Inferior parietal cortex (tissue), 1 donor: ENCODE measurements around the gene TLR5.

Experiments
- DNase-seq: peaks from one replicate; pipeline ENCODE4 v3.0.0-alpha.2; 2016; ENCODE audit errors: extremely low spot score

The TLR5 gene

DNA sequence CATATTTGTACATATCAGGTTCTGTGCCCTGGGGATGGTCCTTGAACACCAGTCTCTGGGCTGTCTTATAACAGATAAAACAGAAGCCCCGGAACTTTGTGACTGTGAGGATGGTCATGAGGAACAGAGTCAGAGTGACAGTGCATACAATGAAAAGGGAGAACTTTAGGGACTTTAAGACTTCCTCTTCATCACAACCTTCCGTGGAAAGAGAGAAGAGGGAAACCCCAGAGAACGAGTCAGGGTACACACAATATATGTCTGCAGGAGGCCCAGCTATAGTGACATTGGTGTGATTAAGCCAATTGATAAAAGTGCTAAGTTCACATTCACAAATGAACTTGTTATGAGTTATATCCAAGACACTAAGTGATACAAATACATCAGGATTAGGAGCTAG, 32.1 kb downstream of the TLR5 start:
- DNase-seq, result no peak

DNA sequence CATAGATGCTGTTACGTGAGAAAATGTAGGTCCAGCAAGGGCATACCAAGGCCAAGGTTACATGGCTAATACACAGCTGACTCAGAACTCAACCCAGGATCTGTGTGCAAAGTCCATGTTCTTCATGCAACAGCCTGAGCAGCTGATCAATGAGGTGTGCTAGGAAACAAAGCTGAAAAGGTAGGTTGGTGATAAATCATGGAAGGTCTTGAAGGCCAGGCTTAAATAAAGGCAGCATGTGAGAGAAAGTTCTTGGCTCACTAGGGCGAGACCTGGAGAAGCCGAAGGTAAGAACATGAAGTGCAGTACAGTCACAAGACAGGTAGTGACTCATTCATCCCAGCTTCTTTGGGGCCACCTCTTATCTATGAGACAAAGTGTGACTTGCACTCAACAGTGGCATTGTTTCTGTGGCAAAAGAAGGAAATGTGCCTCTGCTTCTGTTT, 33.4 kb downstream of the TLR5 start:
- no peak for DNase-seq

DNA sequence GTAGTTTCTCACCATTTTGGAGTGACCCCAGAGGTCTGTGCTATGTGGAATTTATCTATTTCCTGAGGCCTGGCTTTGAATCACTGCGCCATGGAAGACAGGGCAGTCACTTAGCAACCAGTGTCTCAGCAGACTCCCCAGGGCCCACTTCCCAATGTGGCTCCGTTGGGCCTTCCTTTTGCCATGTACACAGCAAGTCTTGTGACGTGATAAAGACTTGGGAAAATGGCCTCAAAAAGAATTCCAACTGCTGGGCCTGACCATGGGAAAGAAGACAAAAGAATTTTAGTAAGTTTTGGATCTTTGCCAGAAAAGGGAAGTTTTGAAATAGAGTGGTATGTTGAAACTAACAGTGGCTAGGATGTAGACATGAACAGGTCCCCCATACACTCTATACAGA, 36.2 kb downstream of the TLR5 start:
- no peak for DNase-seq

DNA sequence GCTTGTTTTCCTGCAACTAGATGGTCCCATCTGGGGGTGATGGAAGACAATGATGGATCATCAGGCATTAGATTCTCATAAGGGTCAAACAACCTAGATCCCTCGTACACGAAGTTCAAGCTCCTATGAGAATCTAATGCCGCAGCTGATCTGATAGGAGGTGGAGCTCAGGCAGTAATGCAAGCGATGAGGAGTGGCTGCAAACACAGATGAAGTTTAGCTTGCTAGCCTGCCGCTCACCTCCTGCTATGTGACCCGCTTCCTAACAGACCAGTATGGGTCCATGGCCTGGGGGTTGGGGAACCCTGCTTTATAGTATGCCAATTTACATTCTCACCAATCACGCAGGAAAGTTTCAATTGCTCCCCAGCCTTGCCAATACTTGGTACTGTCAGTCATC, 37.5 kb downstream of the TLR5 start:
- no peak for DNase-seq

DNA sequence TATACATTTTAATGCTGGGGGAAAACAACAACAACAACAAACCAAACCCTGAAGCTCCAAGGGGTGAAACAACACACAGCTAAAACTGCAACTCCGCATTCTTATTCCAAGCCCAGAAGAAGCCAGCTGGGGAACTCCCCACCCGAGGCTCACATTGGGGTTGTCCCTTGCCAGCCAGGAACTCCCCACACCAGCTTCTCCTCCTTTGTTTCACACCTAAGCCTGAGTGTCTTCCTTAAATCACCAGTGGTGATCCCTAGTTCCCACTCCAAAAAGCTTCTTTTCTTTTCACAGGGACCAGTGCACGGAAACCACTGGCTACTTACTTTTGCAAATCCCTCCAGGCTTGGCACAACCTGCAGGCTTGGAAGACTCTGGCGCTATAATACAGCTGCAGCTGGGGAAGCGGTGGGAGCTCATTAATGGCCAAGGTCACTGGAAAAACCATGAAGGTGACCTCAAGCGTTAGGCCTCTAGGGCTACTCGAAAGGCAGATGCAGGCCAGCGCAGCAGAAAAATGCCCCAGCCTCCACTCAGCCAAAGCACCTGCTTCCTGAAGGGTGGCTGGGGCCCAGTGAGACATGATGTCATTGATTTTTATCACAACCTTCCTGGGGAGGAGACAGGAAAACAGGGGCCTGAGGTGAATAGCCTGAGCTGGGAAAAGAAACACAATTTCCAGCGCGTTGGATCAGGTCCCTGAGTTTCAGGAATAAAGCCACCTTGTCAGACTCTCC, 40.1 kb downstream of the TLR5 start:
- DNase-seq, result no peak

DNA sequence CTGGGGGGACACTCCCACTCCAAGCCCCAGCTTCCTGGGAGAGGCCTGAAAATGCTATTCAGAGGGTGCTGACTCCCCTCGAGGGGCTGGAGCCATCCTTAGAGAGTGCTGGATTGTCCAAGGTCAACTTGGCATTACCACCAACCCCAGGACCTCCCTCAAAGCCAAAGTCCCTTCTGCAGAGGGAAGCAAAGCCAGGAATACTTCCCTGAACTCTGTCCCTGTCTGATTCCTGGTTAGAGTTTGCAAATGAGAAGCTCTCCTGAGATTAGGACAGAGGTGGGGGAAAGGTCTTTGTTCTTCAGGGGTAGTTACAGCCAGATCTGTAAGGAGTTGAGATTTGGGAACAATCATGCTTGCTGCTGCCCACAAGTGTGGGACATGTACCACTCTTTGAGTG, 45.3 kb downstream of the TLR5 start:
- DNase-seq, result no peak

DNA sequence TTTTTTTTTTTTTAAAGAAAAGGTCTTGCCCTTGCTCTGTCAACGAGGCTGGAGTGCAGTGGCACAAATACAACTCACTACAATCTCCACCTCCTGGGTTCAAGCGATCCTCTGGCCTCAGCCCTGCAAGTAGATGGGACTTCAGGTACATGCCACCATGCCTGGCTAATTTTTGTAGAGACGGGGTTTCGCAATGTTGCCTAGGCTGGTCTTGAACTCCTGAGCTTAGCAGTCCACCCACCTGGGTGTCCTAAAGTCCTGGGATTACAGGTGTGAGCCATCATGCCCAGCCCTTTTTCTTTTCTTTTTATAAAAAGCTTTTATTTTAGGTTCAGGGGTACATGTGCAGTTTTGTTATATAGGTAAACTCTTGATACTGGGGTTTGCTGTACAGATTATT, 47.2 kb downstream of the TLR5 start:
- no peak for DNase-seq

DNA sequence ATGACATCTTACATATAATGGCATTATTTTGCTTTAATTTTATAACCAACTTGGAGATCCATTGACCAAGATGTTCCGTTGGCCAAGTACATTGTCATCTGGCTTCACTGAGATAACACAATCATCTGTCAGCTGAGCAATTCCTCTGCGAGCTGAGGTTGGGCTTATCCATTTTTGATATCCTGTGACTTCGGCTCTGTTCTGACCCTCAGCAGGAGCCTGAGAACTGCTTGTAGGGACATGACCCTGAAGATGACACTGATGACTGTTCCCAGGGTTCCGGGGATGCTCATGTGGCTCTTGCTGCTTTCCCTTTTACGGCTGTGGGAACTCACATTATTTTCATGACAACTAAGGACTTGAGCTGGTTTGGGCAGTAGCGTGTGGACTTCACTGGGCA, 51.2 kb downstream of the TLR5 start:
- no peak for DNase-seq

DNA sequence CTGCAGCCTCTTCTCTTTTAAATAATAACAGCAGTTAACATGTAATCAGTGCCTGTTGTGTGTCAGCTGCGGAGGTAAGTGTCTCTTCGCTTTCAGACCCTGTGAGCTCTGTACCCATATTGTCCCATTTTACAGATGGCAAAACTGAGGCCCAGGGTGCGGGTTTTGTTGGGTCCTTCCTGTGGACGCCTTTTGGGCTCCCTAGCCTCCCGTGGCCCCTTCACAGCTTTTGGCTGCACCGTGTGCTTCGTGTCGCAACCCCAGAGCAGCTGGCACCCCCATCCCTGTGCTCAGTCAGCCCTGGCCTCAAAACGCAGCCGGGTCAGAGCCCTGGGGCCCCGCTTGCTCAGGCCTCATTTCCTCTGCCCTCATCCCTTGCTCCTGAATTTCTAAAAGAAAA, 53.8 kb downstream of the TLR5 start:
- no peak for DNase-seq

DNA sequence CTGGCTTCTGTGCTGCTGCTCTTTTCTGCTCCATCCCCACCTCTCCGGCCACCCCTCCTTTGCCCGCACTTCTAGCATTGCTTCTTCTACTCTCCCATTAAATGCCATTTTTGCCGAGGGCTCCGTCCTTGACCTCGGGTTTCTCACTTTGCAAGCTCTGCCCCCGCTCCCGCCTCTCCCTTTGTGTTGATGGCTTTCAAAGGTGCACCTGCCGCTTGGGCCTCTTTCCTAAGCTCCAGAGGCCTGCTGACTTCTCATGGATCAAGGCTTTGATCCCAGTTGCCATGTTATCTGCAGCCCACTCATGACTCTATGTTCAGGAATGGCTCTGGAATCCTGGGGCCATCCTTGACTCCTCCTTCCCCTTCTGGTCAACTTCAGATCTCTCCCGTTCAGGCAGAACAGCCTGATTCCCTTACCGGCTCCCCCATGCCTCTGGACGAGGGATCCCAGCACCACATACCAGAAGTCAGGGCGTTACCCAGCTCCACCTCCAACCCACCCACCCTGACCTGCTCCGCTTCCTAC, 54.3 kb downstream of the TLR5 start:
- no peak for DNase-seq

DNA sequence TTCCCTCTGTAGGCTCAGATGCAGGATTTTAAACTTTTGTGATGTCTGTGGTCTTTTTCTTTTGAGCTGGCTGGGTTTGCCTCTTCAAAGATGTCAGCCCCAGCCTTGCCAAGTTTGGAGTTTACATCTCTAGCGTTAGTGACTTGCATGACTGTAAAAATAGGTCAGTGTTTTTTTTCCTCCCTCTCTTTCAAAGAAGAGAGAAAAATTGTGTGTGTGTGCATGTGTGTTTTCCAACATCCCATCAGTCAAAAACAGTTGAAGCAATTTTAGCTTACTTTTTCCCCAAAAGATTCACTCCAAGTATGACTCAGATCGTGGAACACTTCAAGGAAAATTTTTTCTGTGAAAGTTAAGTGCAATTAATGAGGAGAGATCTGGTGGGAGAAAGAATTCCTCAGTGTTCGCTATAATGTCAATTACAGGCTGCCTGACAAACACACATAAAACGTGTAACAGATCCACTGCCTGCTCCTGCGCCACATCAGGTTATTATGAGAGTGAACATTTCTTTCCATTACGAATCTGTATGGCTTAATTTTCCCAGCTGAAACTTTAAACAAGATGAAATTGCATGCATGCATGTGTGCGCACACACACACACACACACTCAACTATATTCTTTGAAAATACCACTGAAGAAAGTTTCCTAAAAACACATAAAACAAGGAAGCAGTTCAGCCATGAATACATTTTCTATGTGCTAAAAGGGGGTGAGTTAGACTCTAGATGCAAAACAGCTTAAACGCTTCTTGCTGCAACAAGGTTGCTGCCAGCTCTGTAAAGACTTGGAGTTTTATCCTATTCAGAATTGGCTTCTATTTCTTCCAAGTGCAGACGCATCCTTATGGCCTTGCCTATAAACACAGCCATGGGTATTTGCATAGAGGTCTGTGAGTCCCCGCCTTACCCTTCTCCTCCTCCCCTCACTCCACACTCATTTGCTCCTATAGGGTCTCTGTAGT, 55.5 kb downstream of the TLR5 start:
- DNase-seq, result peak; percentile 27

DNA sequence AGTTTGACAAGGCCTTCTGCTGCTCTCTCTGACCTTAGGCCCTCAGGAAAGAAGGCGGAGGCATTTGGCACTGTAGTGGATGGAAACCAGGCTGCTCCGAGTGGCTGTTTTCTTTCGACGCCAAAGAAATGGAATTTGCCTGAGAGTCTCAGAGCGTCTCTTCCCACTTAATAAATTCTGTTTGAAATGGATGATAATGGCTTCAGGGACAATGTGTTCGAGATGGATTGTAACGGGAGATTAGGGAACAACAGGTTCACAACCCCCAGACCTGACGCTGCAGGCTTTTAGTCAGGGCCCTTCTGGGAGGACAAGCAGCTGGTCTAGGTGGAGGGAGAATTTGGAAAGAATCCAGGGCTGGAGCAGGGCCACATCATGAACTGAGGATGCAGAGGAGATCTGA, 58.6 kb downstream of the TLR5 start:
- no peak for DNase-seq

DNA sequence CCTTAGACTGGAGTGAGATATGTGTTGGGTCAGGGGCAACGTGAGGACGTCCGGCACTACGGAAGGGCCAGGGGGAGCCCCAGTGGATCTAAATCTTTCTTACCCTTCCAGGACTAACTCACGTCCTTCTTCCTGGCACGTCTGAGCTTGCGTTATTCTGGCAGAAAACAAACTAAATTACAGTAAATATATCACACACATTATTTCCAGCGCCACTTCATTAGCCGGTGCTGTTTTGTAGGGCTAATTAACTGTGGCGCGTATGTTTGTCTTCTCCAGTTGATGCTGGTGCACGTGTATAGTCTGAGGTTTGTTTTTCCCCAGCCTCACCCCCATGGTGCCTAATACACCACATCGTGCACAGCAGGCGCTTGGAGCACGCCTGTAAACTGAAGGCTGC, 59.2 kb downstream of the TLR5 start:
- no peak for DNase-seq

DNA sequence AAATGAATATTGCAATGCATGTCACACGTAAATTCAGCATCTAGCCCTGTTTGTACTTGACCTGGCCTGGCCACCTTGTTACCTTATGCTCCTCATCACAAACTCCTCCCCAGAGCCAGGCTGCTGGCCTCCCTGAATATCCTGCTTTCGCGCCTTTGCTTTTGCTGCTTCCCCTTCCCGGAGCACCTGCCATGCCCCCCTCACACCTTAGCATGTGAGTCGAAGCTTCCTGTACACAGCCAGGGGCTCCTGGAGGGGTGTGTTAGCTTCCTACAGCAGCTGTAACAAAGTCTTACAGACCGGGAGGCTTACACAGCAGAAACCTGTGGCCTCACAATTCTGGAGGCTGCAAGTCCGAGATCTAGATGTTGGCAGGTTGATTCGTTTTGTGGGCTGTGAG, 60.1 kb downstream of the TLR5 start:
- no peak for DNase-seq

DNA sequence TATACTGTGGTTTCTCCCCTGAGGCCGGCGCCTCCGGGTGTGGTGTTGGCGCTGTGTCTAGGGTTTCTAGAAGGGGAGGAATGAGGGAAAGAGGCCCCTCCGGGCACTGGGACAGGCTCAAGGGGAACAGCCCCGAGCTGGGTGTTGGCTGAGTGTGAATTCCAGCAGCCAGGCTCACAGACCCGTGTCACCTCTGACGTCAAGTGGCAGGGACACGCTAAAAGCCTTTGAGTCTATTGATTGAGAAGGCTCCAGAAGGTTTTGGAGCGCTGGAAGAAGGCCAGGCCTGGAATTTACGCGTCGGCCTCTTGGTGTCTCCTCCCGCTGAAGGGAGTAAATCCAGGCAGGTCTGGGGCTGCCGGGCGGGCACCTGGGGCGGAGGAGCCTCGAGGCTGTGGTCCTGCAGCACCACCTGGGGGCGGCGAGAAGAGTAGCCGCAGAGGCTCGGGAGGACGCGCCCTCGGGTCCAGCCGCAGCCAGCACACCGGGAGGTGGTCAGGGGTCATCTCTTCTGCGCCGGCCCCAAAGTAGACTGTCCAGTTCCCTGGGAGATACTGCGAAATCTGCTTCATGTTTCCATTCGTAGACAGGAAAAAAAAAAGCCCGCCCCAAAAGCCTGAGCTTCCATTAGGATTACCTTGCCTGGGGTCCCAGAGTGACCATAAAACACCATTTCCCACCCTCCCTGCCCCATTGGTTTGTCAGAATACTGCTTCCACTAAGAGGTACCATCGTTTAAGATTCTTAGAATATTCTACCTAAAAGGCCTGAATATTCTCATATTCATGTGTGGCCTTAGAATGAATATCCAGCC, 61.7 kb downstream of the TLR5 start:
- DNase-seq, result peak; percentile 73

DNA sequence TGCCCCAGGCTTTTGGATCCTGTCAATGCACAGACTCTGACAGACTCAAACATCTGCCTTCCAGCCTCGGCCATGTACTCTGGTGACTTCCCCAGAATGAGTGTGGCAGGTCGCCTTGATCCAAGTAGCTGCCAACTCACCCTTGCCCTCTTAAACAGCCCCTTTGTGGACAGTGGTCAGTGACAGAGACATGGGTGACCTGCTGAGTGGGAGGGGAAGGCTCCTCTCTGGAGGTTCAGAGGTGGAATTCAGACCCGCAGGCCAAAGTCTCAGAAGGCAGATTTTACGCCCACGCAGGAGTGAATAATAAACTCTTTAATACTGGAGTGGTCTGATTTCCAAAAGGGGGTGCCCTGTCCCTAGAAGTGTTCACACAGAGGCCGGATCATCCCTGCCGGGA, 63.5 kb downstream of the TLR5 start:
- no peak for DNase-seq

DNA sequence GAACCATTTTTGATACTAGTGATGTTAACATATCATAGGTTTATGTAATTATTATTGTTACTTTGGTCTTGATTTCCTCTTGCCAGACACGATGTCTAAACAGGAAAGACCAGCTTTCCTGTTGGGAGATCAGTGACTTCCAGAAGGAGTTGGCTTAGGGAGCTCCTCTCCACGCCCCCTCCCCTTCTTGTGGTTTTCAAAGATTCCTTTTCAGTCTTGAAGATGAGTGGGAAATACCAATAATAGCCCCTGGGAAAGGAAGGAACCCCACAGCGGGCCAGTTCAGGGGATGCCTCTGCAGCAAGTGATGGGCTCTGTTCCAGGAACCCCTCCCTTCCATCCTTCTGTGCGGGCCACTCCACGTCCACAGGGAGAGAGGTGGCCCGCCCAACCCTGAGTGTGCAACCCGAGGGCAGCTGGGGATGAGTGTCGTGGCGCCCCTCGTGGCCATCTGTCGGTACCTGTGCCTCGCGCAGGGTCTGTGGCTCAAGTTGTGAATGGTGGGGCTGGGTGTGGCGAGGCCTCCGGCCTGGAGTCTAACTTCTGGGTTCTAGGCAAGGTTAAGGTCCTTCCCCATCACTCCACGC, 65.7 kb downstream of the TLR5 start:
- no peak for DNase-seq

DNA sequence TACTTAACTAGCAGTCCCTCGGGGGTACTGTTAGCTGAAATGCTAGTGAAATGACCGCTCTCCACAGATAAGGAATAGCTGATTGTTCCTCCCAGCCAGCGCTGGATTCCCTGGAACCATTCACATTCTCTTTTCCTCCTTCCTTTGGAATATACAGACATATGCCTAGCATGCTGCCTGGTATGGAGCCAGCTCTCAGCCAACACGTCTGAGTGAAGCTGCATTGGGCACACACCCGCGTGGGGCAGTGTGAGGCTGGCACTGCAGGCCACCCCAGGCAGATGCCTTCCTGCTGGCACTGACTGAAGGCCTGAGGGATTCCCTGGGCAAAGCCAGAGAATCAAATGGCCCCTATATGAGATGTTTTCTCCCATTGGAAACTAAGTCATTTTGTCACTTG, 66.7 kb downstream of the TLR5 start:
- no peak for DNase-seq

DNA sequence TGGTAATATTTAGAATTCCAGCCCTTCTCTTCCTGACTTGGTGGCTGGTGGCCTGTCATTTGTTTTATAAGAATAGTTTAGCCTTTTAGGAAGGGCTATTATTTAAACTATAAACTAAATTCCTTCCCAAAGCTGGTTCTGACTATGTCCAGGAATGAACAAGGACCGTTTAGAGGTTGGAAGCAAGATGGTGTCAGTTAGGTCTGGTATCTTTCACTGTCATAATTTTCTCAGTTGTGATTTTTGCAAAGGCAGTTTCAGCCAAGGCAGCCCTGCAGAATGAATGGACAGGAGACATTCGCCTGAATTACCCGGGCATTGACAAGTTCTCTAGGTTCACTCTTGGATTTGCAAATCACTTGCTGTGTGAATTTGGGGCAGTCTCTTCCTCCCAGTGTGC, 67.2 kb downstream of the TLR5 start:
- no peak for DNase-seq

DNA sequence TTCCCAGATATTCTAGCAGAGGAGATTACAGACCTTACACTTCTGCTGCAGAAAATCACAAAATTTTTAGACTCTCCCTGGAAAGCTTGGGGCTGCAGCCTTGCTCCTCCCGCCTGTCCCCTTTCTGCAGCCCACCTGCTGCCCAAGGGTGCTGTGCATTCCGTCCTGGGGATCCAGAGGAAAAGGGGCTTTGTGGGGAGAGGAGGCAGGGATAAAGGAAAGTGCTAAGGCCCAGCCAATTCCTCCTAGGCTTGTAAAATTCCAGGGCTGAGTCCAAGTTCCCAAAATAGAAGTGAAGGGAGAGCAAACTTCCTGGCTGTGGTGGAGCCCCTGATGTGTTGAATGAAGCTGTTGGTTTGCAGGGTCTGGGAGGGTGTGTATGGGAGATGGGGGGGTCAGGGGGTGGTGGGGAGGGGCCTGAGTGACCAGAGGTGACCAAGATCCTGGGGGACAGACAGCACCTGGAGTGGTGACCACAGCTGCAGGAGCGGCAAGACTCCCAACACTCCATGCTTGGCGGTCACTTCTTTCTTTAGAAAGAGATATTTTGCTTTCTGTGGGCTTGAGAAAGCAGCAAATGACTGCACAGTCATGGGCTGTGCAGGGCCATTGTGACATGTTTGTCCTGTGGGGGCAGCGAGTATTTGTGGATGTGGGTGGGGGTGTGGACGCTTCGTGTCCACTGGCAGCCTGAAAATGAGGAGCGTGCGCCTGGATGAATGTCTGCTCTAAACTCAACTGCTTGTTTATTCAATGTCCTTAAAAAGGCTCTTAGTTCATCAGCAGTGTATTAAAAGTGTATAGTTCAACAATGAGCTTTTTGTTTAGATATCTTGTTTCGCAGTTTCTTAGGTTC, 68.4 kb downstream of the TLR5 start:
- DNase-seq, result no peak
